ENCODE data around the gene TCOF1.

The TCOF1 gene

DNA sequence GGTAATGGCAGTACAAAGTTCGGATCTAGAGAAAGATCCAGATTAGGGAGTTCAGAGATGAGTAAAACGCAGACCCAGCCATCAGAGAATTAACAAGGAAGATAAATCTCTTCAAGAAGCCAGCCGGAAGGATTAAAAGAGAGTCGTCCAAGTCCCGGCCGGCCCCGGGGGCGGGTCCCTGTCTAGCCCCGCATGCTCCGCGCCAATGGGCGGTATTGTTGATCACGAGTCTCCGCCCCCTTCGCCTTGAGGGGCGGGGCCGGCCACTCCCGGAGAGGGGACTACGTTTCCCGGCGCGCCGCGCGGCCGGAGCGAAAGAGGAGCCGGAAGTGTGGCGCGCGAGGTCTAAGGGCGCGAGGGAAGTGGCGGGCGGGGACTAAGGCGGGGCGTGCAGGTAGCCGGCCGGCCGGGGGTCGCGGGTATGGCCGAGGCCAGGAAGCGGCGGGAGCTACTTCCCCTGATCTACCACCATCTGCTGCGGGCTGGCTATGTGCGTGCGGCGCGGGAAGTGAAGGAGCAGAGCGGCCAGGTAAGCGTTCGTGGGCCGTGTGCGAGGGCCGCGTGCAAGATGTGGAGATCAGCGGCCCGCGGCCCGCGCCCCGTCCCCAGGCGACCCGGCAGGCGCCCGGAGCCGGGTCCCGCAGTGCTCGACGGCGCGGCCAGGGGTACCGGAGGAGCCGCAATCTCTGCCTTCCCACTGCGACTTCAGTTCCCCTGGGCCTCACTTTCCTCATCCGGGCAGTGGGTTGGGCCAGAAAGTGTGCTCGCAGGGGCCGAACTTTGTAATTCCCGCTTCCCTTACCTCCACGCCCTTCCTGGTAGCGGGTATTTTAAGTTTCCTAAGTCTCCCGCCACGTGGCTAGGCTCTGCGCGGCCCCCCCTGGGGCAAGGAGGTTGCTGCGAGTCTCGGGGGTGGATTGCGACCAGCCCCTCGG, at the start of gene TCOF1:
TSS of gene TCOF1 (plus strand) at position 372 of the 935 bp plus-strand sequence. CDS start at position 422, 50 bp downstream.
- DNase-seq = peak; percentile 93

DNA sequence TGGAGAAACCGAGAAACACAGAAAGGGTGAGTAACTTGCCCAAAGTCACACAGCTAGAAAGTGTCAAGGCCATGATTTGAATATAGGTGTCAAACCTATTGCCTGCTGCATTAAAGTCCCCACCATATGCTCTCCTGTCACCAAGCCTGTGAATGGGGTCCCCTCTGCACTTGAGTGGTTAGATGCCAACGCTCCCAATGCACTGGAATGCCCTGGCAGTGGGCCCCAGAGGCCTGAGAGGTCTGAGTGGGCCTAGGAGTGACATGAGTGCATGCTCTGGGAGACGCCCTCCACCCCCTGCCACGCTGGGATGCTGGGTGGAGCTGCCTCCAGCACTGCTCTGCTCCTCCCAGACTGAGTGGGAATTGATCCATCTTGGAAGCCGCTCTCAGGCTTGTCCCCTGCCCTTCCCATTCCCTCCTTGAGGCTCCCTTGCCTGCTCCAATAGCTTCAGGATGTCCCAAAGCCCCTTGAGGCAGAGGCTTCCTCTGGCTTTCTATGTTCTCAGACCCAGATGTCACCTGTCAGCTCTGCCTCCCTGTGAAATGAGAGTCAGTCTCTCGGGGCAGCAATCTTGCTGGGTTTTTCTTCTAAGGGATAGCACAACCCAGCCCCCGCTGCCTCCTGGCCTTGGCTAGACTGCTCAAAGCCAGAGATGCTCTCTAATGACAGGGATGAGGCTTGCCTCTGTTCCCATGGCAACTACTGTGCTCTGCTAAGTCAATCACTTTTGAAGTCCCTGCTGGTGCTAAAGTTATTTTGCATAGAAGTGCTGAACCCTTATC, 48.2 kb upstream of the TCOF1 start:
- DNase-seq = no peak

DNA sequence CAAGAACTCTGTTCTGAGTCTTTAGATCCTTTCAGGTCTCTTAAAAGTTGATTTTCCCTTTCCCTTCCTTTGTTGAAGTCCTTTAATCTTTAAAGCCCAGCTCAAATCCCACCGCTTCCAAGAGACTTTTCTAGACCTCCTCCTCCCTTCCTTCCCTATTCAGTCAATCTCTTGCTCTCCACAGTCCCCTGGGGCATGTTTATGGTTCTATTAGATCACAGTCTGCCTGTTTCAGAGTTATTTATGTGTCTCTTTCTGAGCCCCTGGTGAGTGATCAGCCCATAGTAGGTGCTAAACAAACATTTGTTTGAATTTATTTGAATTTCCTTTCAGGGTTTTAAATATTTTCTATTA, 47.6 kb upstream of the TCOF1 start:
- no peak for DNase-seq

DNA sequence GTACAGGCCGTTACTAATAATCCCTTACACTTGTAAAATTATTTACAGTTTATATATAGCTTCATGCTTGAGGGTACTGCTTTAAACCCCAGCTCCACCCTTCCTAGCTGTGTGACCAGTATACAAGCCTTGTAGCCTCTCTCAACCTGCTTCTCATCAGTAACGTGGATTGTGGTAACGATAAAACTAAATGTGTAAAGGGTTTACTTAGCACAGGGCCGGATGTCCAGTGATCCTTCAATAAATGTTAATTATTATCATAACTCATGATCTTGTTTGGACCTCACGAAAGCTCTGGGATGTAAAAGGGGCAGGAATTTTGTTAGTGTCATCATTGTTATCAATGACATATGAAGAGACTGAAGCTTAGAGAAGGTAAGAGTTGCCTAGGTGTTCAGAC, 47.3 kb upstream of the TCOF1 start:
- DNase-seq = no peak

- no peak for DNase-seq
These were observed 46.3 kb upstream of the TCOF1 start for GRCh38 chr5:150311015-150311692.

DNA sequence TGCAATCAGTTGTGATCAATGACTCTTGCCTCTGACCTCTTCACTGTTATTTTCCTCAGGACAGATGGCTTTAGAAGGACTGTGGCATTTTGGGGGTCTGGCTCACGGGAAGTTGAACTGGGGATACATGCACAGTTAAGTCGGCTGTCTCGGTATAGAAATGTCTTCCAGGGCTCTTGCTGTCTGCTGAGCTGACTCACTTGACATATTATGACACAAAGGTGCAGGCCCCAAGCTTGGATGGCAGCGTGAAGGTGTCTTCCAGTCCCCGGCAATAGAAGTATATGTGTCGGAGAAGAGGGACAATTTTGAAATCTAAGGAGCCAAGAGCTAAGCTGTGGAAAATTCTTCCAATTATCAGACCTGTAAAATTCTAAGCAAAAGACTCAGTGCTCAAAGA, 45.0 kb upstream of the TCOF1 start:
- no peak for DNase-seq

- no peak for DNase-seq
These were observed 44.0 kb upstream of the TCOF1 start for GRCh38 chr5:150313501-150313900.

DNA sequence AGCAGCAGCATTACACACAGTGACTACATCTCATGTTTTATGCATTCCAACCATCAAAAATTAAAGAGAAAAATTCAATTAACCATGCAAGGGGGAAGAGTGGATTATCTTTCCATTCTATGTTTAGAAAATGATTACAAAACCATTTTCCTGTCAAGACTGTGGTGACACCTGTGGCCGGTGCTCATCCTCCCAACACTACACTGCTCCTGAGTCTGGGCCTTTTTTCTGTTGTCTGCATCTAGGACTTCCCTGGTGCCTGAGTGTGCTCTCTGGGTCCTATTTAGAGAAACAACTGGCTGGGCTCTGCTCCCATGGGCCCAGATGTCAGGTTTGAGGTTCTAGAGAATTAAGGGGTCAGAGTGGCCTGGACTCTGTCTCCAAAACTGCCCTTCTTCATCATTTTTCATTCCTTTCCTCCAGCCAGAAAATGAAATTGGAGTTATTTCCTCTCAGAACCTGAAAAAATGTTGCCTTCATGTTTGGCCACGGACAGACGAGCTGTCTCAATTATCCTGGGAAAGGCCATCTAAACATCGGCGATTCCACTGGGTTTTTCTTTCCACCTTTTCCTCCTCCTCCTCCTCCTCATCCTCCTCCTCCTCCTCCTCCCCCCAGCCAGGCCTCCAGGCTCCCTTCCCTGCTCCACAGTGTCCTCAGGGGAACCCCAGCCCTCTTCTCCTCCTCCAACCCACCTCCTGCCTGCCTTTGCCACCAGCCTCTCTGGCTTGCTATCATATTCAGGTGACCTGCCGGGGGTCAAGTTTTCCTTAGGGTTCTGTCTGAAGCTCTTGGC, 43.4 kb upstream of the TCOF1 start:
- DNase-seq = no peak

DNA sequence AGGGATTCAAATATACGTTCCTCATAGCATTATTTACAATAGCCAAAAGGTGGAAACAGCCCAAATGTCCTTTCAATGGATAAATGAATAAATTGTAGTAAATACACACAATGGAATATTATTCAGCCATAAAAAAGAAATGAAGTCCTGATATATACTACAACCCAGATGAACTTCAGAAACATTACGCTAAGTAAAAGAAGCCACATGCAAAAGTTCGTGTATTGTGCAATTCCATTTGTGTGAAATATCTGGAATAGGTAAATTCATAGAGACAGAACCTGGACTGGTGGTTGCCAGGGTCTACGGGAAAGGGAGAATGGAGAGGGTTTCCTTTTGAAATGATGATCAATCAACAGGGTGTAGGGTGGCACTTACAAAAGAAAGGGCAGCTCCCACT, 42.3 kb upstream of the TCOF1 start:
- no peak for DNase-seq

GRCh38 chr5:150316320-150316719, 41.2 kb upstream of the TCOF1 start:
- DNase-seq = no peak

DNA sequence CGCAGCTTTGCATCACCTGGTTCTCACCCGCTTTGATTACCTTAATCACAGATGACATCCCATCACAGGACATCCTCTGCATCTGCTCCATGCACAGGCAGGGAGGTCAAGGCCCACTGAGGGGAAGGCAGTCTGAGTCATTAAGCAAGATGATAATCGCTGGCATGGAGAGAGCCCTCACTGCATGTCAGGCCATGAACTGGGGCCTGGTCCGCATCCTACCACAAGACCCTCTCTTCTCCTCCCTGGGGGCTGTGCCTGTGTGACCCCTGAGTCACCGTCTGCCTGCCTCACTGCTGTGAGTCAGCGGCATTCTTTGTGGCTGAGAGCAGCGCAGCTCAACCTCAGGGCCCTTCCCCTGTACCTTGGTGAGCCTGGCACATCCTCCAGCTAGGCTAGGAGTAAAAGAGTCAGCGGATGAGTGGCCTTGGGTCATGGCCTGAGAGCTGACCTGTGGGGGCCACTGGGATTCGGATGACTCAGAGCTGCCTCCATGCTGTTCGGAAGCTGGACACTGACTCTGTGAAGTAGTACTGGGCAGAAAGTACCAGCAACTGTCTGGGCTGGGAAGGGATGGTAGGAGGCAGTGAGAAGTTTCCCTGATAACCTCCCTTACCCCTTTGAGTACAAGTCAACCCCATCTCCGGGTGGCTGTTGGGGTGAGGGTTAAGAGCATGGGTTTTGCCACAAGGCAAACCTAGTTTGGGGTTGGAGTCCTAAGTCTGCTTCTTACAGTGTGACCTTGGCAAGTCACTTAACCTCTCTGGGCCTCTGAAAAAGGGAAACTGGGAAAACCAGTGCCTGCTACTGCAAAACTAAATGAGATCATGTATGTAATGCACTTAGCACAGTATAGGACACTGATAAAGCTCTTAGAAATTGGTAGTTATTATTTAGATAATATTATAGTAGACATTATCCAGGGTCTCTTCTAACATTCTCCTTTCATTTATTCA, 40.2 kb upstream of the TCOF1 start:
- DNase-seq = no peak

DNA sequence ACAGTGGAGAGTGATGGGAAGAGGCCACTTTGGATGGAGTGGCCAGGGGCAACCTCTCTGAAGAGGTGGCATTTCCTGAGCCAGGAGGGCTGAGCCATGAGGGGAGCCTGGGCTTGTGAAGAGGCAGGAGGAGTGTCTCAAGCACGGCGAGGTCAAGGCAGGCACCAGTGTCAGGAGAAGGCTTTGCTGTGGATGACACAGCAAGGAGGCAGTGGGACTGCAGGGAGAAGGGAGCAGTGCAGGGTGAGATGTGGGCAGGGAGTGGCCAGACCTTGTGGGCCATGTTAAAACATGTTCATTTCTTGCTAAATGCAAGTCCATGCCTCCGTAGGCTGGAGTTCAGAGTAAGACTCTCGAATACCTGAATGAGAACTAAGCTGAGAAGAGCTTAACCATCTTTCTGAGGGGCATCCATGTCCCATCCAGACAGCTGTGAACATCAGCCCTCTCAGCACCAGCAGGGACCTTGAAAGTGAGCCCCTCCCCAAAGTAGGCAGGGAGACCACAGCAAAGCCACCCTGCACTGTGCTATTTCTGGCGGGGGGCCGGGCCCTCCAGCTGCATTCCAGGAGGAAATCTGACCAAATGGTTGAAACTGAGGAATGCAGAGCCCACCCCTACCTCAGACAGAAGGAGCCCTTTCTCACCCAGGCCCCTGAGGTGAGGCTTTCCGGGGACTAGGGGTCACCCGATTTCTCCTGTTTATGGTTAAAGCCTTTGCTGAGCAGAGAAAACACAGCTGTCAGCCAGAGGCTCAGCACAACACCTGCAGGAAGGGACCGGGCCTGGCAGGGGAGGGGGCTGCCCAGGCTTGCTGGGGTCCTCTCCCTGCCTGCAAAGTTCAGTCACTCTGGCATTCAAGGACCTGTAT, 38.6 kb upstream of the TCOF1 start:
- DNase-seq = no peak

DNA sequence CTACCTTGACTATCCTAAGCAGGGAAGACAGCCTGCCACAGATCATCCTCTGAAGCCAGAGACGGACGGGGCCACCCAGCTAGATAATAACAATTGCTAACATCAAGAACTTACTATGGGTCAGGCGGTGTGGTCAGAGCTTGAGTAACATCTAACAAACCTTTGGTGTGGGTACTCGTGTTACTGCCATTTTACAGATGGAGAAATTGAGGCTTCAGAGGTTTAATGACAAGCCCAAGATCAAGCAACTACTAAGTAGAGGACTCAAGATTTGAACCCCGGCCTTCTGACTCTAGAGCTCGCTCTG, 38.1 kb upstream of the TCOF1 start:
- DNase-seq = no peak

GRCh38 chr5:150320044-150320613, 37.4 kb upstream of the TCOF1 start:
- DNase-seq = peak; percentile 37

GRCh38 chr5:150321211-150321610, 36.3 kb upstream of the TCOF1 start:
- DNase-seq = no peak

- DNase-seq = no peak
These were observed 35.7 kb upstream of the TCOF1 start for GRCh38 chr5:150321784-150322183.

GRCh38 chr5:150322202-150322601, 35.3 kb upstream of the TCOF1 start:
- DNase-seq = no peak

GRCh38 chr5:150323092-150323491, 34.4 kb upstream of the TCOF1 start:
- DNase-seq = no peak

GRCh38 chr5:150323819-150324218, 33.7 kb upstream of the TCOF1 start:
- no peak for DNase-seq

DNA sequence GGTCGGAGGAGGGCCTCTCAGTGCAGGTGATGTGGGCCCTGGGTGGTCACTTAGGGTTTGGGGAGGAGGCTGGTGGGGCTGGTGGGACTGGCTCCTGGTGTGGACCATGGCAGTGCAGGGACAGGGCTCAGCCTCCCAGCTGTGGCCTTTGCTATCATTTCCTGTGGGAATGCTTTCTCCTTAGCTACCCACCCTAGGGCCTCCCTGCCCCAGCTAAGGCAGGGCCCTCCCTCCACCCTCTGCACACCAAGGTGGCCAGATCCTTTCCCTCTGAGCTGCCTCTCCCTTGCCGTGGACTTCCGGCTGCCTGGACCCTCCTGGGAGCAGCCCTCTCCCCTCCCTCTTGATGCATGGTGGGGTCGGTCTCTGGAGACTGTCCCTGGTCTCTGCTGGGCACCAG, 32.1 kb upstream of the TCOF1 start:
- no peak for DNase-seq

Data from NCI-H2029 (cell line).